GM18520 (cell line): Measurements from ENCODE around the gene ZNF587B.
"Not testable (repeated sequence)": the region's sequence is repeated elsewhere in the genome, so short reads cannot be mapped to it uniquely, and the experiment has no call there.

Source experiments
- ATAC-seq: cut with Tn5 transposase; IDR thresholded peaks from one replicate; pipeline ENCODE4 v1.9.1; 2021; ENCODE audit not compliant: unreplicated experiment

ZNF587B gene

DNA sequence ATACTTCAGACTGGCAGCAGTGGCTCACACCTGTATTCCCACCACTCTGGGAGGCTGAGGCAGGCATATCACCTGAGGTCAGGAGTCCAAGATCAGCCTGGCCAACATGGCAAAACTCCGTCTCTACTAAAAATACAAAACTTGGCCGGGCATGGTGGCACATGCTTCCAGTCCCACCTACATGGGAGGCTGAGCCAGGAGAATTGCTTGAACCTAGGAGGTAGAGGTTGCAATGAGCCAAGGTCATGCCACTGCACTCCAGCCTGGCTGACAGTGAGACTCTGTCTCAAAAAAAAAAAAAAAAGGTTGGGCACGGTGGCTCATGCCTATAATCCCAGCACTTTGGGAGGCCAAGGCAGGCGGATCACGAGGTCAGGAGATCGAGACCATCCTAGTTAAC is 39.6 kb downstream of the ZNF587B start:
- ATAC-seq: not testable (repeated sequence)

GRCh38 chr19:57870225-57870624 is 40.1 kb downstream of the ZNF587B start:
- no peak for ATAC-seq

DNA sequence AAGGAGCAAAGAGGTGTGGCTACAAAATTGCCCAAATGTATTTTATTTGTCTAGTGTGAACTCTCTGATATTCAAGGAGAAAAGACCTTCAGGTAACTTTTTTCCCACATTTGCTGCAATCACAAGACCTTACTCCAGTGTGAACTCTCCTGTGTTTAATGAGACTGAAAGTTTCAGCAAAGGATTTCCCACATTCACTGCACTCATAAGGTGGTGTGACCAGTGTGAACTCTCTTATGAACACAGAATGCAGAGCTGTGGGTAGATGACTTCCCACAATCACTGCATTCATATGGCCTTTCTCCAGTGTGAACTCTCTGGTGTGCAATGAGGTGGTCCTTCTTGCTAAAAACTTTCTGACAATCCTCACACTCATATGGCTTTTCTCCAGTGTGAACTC is 42.4 kb downstream of the ZNF587B start:
- ATAC-seq: no peak

- not testable (repeated sequence) for ATAC-seq
Measured at GRCh38 chr19:57873883-57874799, 44.0 kb downstream of the ZNF587B start.

DNA sequence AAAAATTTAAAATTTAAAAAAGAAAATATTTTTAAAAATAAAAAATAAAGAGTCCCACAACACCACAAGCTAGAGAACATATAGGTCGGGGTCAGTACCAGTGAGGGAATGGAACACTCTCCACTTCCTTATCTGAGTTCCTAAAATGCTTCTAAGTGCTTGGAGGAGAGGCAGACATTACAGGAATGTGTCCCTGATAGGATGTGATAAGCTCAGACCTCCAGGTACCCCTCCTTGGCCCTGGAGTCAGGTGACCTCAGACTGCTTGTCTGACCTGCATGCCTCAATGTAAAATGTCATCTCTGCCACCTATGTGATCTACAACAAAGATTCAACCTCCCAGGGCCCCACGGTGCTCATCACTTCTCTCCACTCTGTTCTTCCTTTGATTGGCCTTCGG is 55.9 kb downstream of the ZNF587B start:
- ATAC-seq: no peak

DNA sequence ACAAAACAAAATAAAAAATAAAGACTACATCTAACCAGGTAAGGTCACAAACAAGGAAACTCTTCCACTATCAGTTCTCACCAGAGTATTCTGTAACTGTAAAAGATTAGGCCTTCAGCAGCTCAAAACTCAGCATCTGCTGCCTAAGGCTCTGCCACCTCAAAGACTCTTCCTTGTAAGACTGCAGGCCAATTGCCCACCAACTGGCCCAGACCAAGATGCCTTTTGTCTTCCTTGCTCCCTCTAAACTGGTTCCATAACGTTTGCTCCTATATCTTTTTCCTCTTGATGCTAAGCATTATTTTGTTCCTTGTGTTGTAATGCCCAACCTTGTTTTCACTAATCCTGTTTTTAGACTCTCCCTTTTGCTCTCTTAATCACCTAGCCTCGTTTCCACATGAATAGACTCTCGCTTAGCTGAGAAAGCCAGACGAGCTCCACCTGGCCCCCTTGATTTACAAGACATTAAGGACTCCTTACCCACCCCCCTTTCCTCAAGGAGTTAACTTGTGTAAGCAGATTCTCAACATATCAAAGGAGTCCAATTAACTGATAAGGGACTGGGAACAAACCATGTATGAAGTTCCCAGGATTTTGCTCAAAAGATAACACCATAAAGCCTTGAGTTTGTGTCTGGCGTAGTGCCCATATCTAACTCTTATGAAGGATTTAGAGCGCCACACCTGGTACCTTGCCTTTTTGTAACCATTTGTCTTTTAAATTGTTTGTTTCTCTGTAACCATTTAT is 57.3 kb downstream of the ZNF587B start:
- no peak for ATAC-seq

DNA sequence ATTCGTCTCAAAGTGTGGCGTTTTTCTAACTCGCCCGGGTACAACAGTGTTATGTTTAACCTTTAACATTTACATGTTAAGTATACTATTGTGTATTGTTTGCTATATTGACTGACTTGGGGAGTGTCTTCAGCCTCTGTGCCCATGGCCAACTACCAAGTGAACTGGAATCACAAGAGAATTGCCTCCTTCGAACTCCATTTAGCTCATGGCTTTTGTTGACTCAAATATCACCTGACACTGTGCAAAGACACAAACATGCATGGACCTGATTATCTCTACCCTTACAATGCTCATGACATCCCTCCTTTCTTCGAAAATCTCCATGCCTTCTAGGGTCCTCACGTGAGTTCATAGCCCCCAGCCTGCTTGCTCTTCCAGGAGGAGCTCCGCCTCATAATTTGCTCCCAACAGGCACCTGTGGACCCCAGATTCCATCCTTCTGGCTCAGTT is 58.0 kb downstream of the ZNF587B start:
- ATAC-seq: no peak

- no peak for ATAC-seq
Measured at GRCh38 chr19:57888560-57889231, 58.6 kb downstream of the ZNF587B start, which contains the start of gene ZNF814. Gene ZNF814 (minus strand): TSS chr19:57889037. CDS start chr19:57888802, 235 bp downstream.

- ATAC-seq: not testable (repeated sequence)
Measured at GRCh38 chr19:57890706-57891105, 60.6 kb downstream of the ZNF587B start.
